Coronary artery (tissue), 2 donors: ENCODE data around the gene NAT8L.

Experiments
- DNase-seq: peaks from one replicate; pipeline ENCODE4 v3.0.0-alpha.2; 2017; ENCODE audit warnings: low spot score
- H3K27ac ChIP-seq, 2 donors: fragments of 200-600 bp; sonication (generic); one replicate each; pipeline ENCODE4 v1.5.1; 2016 to 2019
- H3K4me3 ChIP-seq: fragments of 200-600 bp; sonication (generic); 2 replicates; pipeline ENCODE4 v1.5.1; 2016; ENCODE audit warnings: mild to moderate bottlenecking, moderate library complexity
- CTCF ChIP-seq: fragments of 200-600 bp; sonication (generic); IDR thresholded peaks from one replicate; pipeline ENCODE4 v1.5.1; 2019; ENCODE audit warnings: antibody characterized with exemption

Gene NAT8L

GRCh38 chr4:2071252-2071911 is 12.3 kb downstream of the NAT8L start:
- no peak for DNase-seq

GRCh38 chr4:2071912-2072867 is 13.1 kb downstream of the NAT8L start:
- DNase-seq: no peak
- no peak for TF ChIP-seq CTCF
- H3K4me3 ChIP-seq: no peak overlapping the region
- H3K27ac ChIP-seq: no peak overlapping the region

More at GRCh38 chr4:2071252-2071911, 12.3 kb downstream of the NAT8L start:
- Histone ChIP-seq H3K27ac (no peak overlapping the region), H3K4me3 (no peak overlapping the region)
- TF ChIP-seq CTCF: no peak

GRCh38 chr4:2072971-2073807 is 14.1 kb downstream of the NAT8L start:
- Histone ChIP-seq H3K4me3 (no peak overlapping the region), H3K27ac (no peak overlapping the region)
- DNase-seq: no peak
- TF ChIP-seq CTCF: no peak

GRCh38 chr4:2073808-2074481 is 14.8 kb downstream of the NAT8L start:
- DNase-seq: no peak
- TF ChIP-seq CTCF: no peak
- Histone ChIP-seq H3K27ac (no peak overlapping the region), H3K4me3 (no peak overlapping the region)

- TF ChIP-seq CTCF: no peak
- Histone ChIP-seq H3K27ac (no peak overlapping the region), H3K4me3 (no peak overlapping the region)
- DNase-seq: no peak
Observed at GRCh38 chr4:2074588-2074987, 15.5 kb downstream of the NAT8L start.

- Histone ChIP-seq H3K27ac (no peak overlapping the region), H3K4me3 (no peak overlapping the region)
- no peak for TF ChIP-seq CTCF
- no peak for DNase-seq
Observed at GRCh38 chr4:2075171-2075986, 16.3 kb downstream of the NAT8L start.
